GM12874 (cell line): ENCODE measurements around the gene ZDHHC14.

Experiments used
- CTCF ChIP-seq: IDR thresholded peaks from 2 replicates; pipeline ENCODE4 v1.5.1; 2011; ENCODE audit warnings: low read depth, mild to moderate bottlenecking, control low read depth, low read length, moderate library complexity; ENCODE audit not compliant: insufficient read depth

The ZDHHC14 gene

GRCh38 chr6:157430834-157431233, 49.8 kb downstream of the ZDHHC14 start:
- TF ChIP-seq CTCF, result no peak

- TF ChIP-seq CTCF, result no peak
Measured at GRCh38 chr6:157432231-157432891, 51.4 kb downstream of the ZDHHC14 start.

- TF ChIP-seq CTCF, result no peak
Measured at GRCh38 chr6:157432892-157433265, 51.9 kb downstream of the ZDHHC14 start.

GRCh38 chr6:157433678-157434081, 52.7 kb downstream of the ZDHHC14 start:
- no peak for TF ChIP-seq CTCF

- TF ChIP-seq CTCF, result no peak
Measured at GRCh38 chr6:157434349-157435033, 53.5 kb downstream of the ZDHHC14 start.

GRCh38 chr6:157436219-157436943, 55.4 kb downstream of the ZDHHC14 start:
- TF ChIP-seq CTCF, result no peak

- no peak for TF ChIP-seq CTCF
Measured at GRCh38 chr6:157436944-157437336, 56.0 kb downstream of the ZDHHC14 start.
